Epithelial cell of proximal tubule (primary cell): Measurements from ENCODE around the gene ZNF529. TPM values are rescaled to one million over a fixed set of nuclear protein-coding genes. Genes with fewer than 3 reads are reported as not detected.
A peak's percentile ranks its signal among the peaks of the same experiment; 100 is the strongest.

Source experiments
- DNase-seq: peaks from one replicate; pipeline ENCODE4 v3.0.0-alpha.2; 2011; ENCODE audit warnings: low read depth
- H3K4me3 ChIP-seq: 2 replicates; pipeline ENCODE4 v1.5.1; 2011; ENCODE audit warnings: low read depth, mild to moderate bottlenecking, low read length
- CTCF ChIP-seq: conservative IDR thresholded peaks from 2 replicates; pipeline ENCODE4 v1.5.1; 2012; ENCODE audit warnings: low read depth, mild to moderate bottlenecking, low read length
- total RNA-seq: library from RNA; depleted of rRNA; stranded (reverse); fragments of >200 nt; gene quantifications from 2 replicates; pipeline ENCODE4 v1.2.3, GENCODE V29; 2015

The ZNF529 gene
- total RNA-seq, 1 donor from 2014 or later = 4.4 TPM

GRCh38 chr19:36528194-36528920, 44.7 kb downstream of the ZNF529 start, which contains the start of gene ZNF260:
Gene ZNF260, minus strand, starts transcription at chr19:36528271. Its CDS starts 13,033 bp downstream, at chr19:36515238.
- TF ChIP-seq CTCF = no peak
- DNase-seq = peak; percentile 90
- peak within 1 kb of the TSS; percentile 72 for H3K4me3 ChIP-seq

- no peak for DNase-seq
- peak overlapping the region; percentile 72 for H3K4me3 ChIP-seq
- no peak for TF ChIP-seq CTCF
Observed at GRCh38 chr19:36527873-36528193, 45.3 kb downstream of the ZNF529 start.

- peak overlapping the region; percentile 72 for H3K4me3 ChIP-seq
- DNase-seq = no peak
- TF ChIP-seq CTCF = no peak
Observed at GRCh38 chr19:36527341-36527740, 45.8 kb downstream of the ZNF529 start.

- H3K4me3 ChIP-seq = peak overlapping the region; percentile 72
- no peak for TF ChIP-seq CTCF
- DNase-seq = no peak
Observed at GRCh38 chr19:36526581-36526980, 46.5 kb downstream of the ZNF529 start.

- no peak for TF ChIP-seq CTCF
- no peak overlapping the region for H3K4me3 ChIP-seq
- no peak for DNase-seq
Observed at GRCh38 chr19:36524617-36525016, 48.5 kb downstream of the ZNF529 start.

GRCh38 chr19:36514012-36514612, 59.0 kb downstream of the ZNF529 start:
- H3K4me3 ChIP-seq = no peak overlapping the region
- DNase-seq = no peak
- TF ChIP-seq CTCF = no peak

GRCh38 chr19:36508325-36508724, 64.8 kb downstream of the ZNF529 start:
- no peak overlapping the region for H3K4me3 ChIP-seq
- no peak for TF ChIP-seq CTCF
- DNase-seq = no peak
